ENCODE results near the gene TM4SF20. TPM values are rescaled to one million over a fixed set of nuclear protein-coding genes. Genes with fewer than 3 reads are reported as not detected.
A peak's percentile ranks its signal among the peaks of the same experiment; 100 is the strongest.

The TM4SF20 gene
- total and polyA plus RNA-seq, 2 experiments from 2014 or later: not detected

- Histone ChIP-seq H3K4me1 (ENCODE audit: insufficient read depth) (no peaks in the 10 kb centered on the region), H3K36me3 (ENCODE audit: insufficient read depth) (no peaks in the 10 kb centered on the region), H3F3A (replicated peaks; ENCODE audit: low read depth) (no peaks in the 10 kb centered on the region), H3K4me3 (no peak overlapping the region), H3K4me2 (no peak overlapping the region), H4K20me1 (replicated peaks; ENCODE audit: insufficient read depth) (no peaks in the 10 kb centered on the region), H3K27me3 (ENCODE audit: insufficient read depth) (no peaks in the 10 kb centered on the region), H2AFZ (0 out of 2 replicates have a peak overlapping the region, but pooled peaks have one; percentile 5), H3K79me2 (replicated peaks; ENCODE audit: insufficient read depth) (no peaks in the 10 kb centered on the region), H3K27ac (ENCODE audit: low read depth) (no peak overlapping the region), H3K9me2 (ENCODE audit: insufficient read depth) (no peaks in the 10 kb centered on the region)
- Mint-ChIP-seq H3K4me1 (peaks cover 5% of the 10 kb centered on the region; the same call in 2 of the 3 replicates), H3K4me3 (no peak overlapping the region), H3K9me3 (no peaks in the 10 kb centered on the region), H3K36me3 (ENCODE audit: low read depth) (no peaks in the 10 kb centered on the region), H3K27me3 (ENCODE audit: insufficient read depth, low read depth, poor library complexity) (no peaks in the 10 kb centered on the region), H3K27ac (no peak overlapping the region)
- DNase-seq (ENCODE audit: low spot score) (no peak), ATAC-seq (no peak)
- no peak for TF ChIP-seq ZNF114 (CRISPR knock-in tag; IDR thresholded peaks at IDR 0.05)
- TF ChIP-seq ETS1 (IDR thresholded peaks at IDR 0.05): no peak
- TF ChIP-seq POLR2AphosphoS5 (IDR thresholded peaks at IDR 0.05; ENCODE audit: low read depth): no peak
- no peak for TF ChIP-seq ZNF462 (CRISPR knock-in tag; IDR thresholded peaks at IDR 0.05)
- TF ChIP-seq EZH2 (IDR thresholded peaks at IDR 0.05; ENCODE audit: low read depth, unreplicated experiment): no peak
Measured at GRCh38 chr2:227414846-227415245, 35.7 kb upstream of the TM4SF20 start.

GRCh38 chr2:227413371-227413770 is 34.3 kb upstream of the TM4SF20 start:
- ATAC-seq: no peak
- Histone ChIP-seq H2AFZ (no peak overlapping the region), H3F3A (replicated peaks; ENCODE audit: low read depth) (no peaks in the 10 kb centered on the region), H3K79me2 (replicated peaks; ENCODE audit: insufficient read depth) (no peaks in the 10 kb centered on the region), H3K9me2 (ENCODE audit: insufficient read depth) (no peaks in the 10 kb centered on the region), H3K4me1 (ENCODE audit: insufficient read depth) (no peaks in the 10 kb centered on the region), H4K20me1 (replicated peaks; ENCODE audit: insufficient read depth) (no peaks in the 10 kb centered on the region), H3K27me3 (ENCODE audit: insufficient read depth) (no peaks in the 10 kb centered on the region), H3K27ac (ENCODE audit: low read depth) (no peak overlapping the region), H3K4me3 (no peak overlapping the region), H3K36me3 (ENCODE audit: insufficient read depth) (no peaks in the 10 kb centered on the region), H3K4me2 (no peak overlapping the region)
- Mint-ChIP-seq H3K27ac (no peak overlapping the region), H3K4me1 (peaks cover 5% of the 10 kb centered on the region; the same call in 2 of the 3 replicates), H3K4me3 (no peak overlapping the region), H3K36me3 (ENCODE audit: low read depth) (no peaks in the 10 kb centered on the region), H3K27me3 (ENCODE audit: insufficient read depth, low read depth, poor library complexity) (no peaks in the 10 kb centered on the region), H3K9me3 (no peaks in the 10 kb centered on the region)
- no peak for DNase-seq (ENCODE audit: low spot score)
- no peak for TF ChIP-seq REST (IDR thresholded peaks at IDR 0.05; ENCODE audit: unreplicated experiment)
- TF ChIP-seq POLR2AphosphoS5 (IDR thresholded peaks at IDR 0.05; ENCODE audit: low read depth): no peak
- no peak for TF ChIP-seq EZH2 (IDR thresholded peaks at IDR 0.05; ENCODE audit: low read depth, unreplicated experiment)
- TF ChIP-seq STAT1 (IDR thresholded peaks at IDR 0.05; ENCODE audit: unreplicated experiment): no peak
- no peak for TF ChIP-seq ZNF114 (CRISPR knock-in tag; IDR thresholded peaks at IDR 0.05)
- no peak for TF ChIP-seq ETS1 (IDR thresholded peaks at IDR 0.05)
- no peak for TF ChIP-seq ZNF331 (CRISPR knock-in tag; IDR thresholded peaks at IDR 0.05; ENCODE audit: low read depth)
- TF ChIP-seq JUNB (IDR thresholded peaks at IDR 0.05; ENCODE audit: unreplicated experiment): no peak
